PC-9 (cell line): Measurements from ENCODE around the gene CARMIL1. TPM values are rescaled to one million over a fixed set of nuclear protein-coding genes. Genes with fewer than 3 reads are reported as not detected.
"Not testable (repeated sequence)": the region's sequence is repeated elsewhere in the genome, so short reads cannot be mapped to it uniquely, and the experiment has no call there.

Experiments
- BruUV-seq: library from RNA; stranded (reverse); fragments of 400-500 nt; replicated peaks from 2 replicates; lab custom pipeline; 2021; lab: Mats Ljungman, UMichigan
- CTCF ChIA-PET: fragments of 300-600 bp; sonication (Branson Sonifier 250); formaldehyde crosslinking; loops from one replicate; lab custom pipeline; 2022; ENCODE audit warnings: antibody characterized with exemption; lab: Charles Lee
- POLR2A ChIA-PET: fragments of 300-600 bp; sonication (Branson Sonifier 250); formaldehyde crosslinking; loops from one replicate; lab custom pipeline; 2022; ENCODE audit warnings: antibody characterized with exemption; ENCODE audit not compliant: unreplicated experiment; lab: Charles Lee
- DNase-seq, 2 experiments: peaks; one replicate each; pipeline versions ENCODE4 v3.0.0 to v3.0.0-alpha.2; 2015 to 2022; ENCODE audit warnings: mixed read lengths in 1 of 2
- H2AFZ ChIP-seq: fragments of 200-600 bp; sonication (generic); 2 replicates; pipeline ENCODE4 v1.8.1; 2017; ENCODE audit warnings: antibody characterized with exemption
- H3F3A ChIP-seq: fragments of 200-600 bp; sonication (generic); 2 replicates; pipeline ENCODE4 v1.8.1; 2017; ENCODE audit warnings: antibody characterized with exemption, mild to moderate bottlenecking, low read depth; ENCODE audit not compliant: insufficient read depth
- H3K27ac ChIP-seq: fragments of 200-600 bp; sonication (generic); 2 replicates; pipeline ENCODE4 v1.6.1; 2016; ENCODE audit warnings: mixed run types
- H3K27me3 ChIP-seq: fragments of 200-600 bp; sonication (generic); 2 replicates; pipeline ENCODE4 v1.6.1; 2016; ENCODE audit warnings: low read depth, mixed run types; ENCODE audit not compliant: insufficient read depth
- H3K36me3 ChIP-seq: fragments of 200-600 bp; sonication (generic); 2 replicates; pipeline ENCODE4 v1.6.1; 2016; ENCODE audit warnings: low read depth, mixed run types
- H3K4me1 ChIP-seq: fragments of 200-600 bp; sonication (generic); replicated peaks from 2 replicates; pipeline ENCODE4 v1.6.1; 2016; ENCODE audit warnings: mixed run types; ENCODE audit not compliant: insufficient read depth
- H3K4me2 ChIP-seq: fragments of 200-600 bp; sonication (generic); 2 replicates; pipeline ENCODE4 v1.6.1; 2017; ENCODE audit warnings: mixed run types
- H3K4me3 ChIP-seq: fragments of 200-600 bp; sonication (generic); 2 replicates; pipeline ENCODE4 v1.6.1; 2016; ENCODE audit warnings: mixed run types
- H3K79me2 ChIP-seq: fragments of 200-600 bp; sonication (generic); 2 replicates; pipeline ENCODE4 v1.6.1; 2017; ENCODE audit warnings: low read depth, mixed run types
- H3K9me2 ChIP-seq: fragments of 200-600 bp; sonication (generic); 2 replicates; pipeline ENCODE4 v1.8.1; 2017; ENCODE audit warnings: mild to moderate bottlenecking; ENCODE audit not compliant: insufficient read depth
- H3K9me3 ChIP-seq: fragments of 200-600 bp; sonication (generic); 2 replicates; pipeline ENCODE4 v1.8.1; 2016; ENCODE audit warnings: low read depth; ENCODE audit not compliant: insufficient read depth
- H4K20me1 ChIP-seq: fragments of 200-600 bp; sonication (generic); 2 replicates; pipeline ENCODE4 v1.8.1; 2017; ENCODE audit not compliant: insufficient read depth
- EZH2 ChIP-seq: fragments of 200-600 bp; sonication (generic); IDR thresholded peaks from 2 replicates; pipeline ENCODE4 v1.8.0; 2017; ENCODE audit warnings: antibody characterized with exemption, low read depth
- intact Hi-C: fragments of 100-400 bp; cut with micrococcal nuclease; formaldehyde crosslinking; loops from one replicate; pipeline ENCODE4 v1.10.0; 2022; ENCODE audit not compliant: unreplicated experiment
- total RNA-seq: library from RNA; stranded (reverse); gene quantifications from 2 replicates; pipeline ENCODE4 v1.2.3, GENCODE V29; 2021
- TF ChIP-seq, protein P1 (sequence below): fragments of 200-600 bp; sonication (generic); conservative IDR thresholded peaks from 2 replicates; pipeline ENCODE4 v1.6.1; 2017; ENCODE audit warnings: mixed run types, antibody characterized with exemption, mild to moderate bottlenecking, moderate library complexity

The CARMIL1 gene
- total RNA-seq, 1 experiment from 2014 or later, result 33.1 TPM

DNA sequence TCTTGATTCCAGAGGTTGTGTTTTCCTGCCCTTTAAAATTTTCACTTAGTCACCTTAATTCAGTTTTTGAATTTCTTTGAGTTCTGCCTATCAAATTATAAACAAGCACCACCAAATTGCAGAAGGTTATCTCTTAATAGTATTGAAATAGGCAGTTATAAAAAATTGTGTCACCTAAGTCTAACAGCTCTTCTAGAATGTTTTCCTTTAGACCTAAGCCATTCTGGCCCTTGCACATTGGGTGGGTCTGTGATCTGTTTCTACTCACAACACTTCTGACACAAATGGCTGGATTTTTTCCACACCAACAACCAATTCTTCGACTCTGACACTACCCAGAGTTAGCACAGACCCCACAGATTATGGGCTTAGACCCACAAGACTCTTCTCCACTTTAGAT is 101.9 kb downstream of the CARMIL1 start:
- H3K36me3 ChIP-seq, result no peaks in the 10 kb centered on the region
- H3K9me2 ChIP-seq, result 0 out of 2 replicates have a peak, but pooled peaks cover 3% of the 10 kb centered on the region
- DNase-seq, result no peak
- intact Hi-C loops, result no loop called here
- no peak for TF ChIP-seq EZH2
- TF ChIP-seq, protein P1, sequence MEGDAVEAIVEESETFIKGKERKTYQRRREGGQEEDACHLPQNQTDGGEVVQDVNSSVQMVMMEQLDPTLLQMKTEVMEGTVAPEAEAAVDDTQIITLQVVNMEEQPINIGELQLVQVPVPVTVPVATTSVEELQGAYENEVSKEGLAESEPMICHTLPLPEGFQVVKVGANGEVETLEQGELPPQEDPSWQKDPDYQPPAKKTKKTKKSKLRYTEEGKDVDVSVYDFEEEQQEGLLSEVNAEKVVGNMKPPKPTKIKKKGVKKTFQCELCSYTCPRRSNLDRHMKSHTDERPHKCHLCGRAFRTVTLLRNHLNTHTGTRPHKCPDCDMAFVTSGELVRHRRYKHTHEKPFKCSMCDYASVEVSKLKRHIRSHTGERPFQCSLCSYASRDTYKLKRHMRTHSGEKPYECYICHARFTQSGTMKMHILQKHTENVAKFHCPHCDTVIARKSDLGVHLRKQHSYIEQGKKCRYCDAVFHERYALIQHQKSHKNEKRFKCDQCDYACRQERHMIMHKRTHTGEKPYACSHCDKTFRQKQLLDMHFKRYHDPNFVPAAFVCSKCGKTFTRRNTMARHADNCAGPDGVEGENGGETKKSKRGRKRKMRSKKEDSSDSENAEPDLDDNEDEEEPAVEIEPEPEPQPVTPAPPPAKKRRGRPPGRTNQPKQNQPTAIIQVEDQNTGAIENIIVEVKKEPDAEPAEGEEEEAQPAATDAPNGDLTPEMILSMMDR, result no peak
- H3K79me2 ChIP-seq, result peaks cover 17% of the 10 kb centered on the region
- H2AFZ ChIP-seq, result no peak overlapping the region
- no peak overlapping the region for H3K4me2 ChIP-seq
- no peaks in the 10 kb centered on the region for H4K20me1 ChIP-seq
- H3K27me3 ChIP-seq, result no peaks in the 10 kb centered on the region
- POLR2A ChIA-PET, result no interaction called here
- CTCF ChIA-PET, result no interaction called here
- H3K4me3 ChIP-seq, result no peak overlapping the region
- H3K9me3 ChIP-seq, result no peaks in the 10 kb centered on the region; the same call in 1 of the 2 replicates
- no peaks in the 10 kb centered on the region for H3K4me1 ChIP-seq
- no peak overlapping the region for H3K27ac ChIP-seq
- H3F3A ChIP-seq, result no peaks in the 10 kb centered on the region
- no TSS peak for BruUV-seq

GRCh38 chr6:25382476-25382875 is 103.3 kb downstream of the CARMIL1 start:
- H3F3A ChIP-seq, H3K4me2 ChIP-seq, H3K9me3 ChIP-seq, H3K4me1 ChIP-seq, H3K36me3 ChIP-seq, BruUV-seq, H3K27me3 ChIP-seq, POLR2A ChIA-PET, CTCF ChIA-PET, DNase-seq, H2AFZ ChIP-seq, H3K4me3 ChIP-seq, H3K9me2 ChIP-seq, H4K20me1 ChIP-seq, intact Hi-C loops, H3K79me2 ChIP-seq, H3K27ac ChIP-seq: not testable (repeated sequence)

DNA sequence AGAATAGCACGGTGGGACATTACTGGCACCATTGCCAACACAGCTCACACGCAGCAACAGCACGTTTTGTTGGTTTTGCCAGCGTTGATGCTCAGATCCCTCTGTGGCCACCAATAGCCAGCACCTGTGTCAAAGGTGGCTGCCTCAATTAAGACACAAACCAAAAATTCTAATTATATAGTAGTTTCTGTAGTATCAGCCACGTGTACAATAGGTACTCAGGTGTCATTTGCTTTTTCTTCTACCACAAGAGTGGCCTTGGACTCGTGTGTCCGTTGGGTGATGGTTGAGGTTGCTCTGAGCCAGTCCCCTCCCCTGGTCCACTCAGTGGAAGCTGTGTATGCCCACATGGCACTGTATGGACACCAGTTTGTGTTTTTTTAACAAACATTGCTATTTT is 105.1 kb downstream of the CARMIL1 start:
- no peaks in the 10 kb centered on the region for H4K20me1 ChIP-seq
- H3K36me3 ChIP-seq, result no peaks in the 10 kb centered on the region
- H3K4me3 ChIP-seq, result no peak overlapping the region
- TF ChIP-seq, protein P1, result no peak
- no peak for TF ChIP-seq EZH2
- no peaks in the 10 kb centered on the region for H3F3A ChIP-seq
- no peak for DNase-seq
- CTCF ChIA-PET, result no interaction called here
- H3K27me3 ChIP-seq, result no peaks in the 10 kb centered on the region
- H3K4me2 ChIP-seq, result no peak overlapping the region
- no peak overlapping the region for H3K27ac ChIP-seq
- peaks cover 15% of the 10 kb centered on the region for H3K79me2 ChIP-seq
- no peak overlapping the region for H2AFZ ChIP-seq
- no peaks in the 10 kb centered on the region for H3K4me1 ChIP-seq
- no TSS peak for BruUV-seq
- H3K9me3 ChIP-seq, result no peaks in the 10 kb centered on the region; the same call in 1 of the 2 replicates
- intact Hi-C loops, result no loop called here
- H3K9me2 ChIP-seq, result 0 out of 2 replicates have a peak, but pooled peaks cover 3% of the 10 kb centered on the region
- POLR2A ChIA-PET, result no interaction called here

GRCh38 chr6:25384967-25385366 is 105.8 kb downstream of the CARMIL1 start:
- Histone ChIP-seq H3K4me1 (no peaks in the 10 kb centered on the region), H3F3A (no peaks in the 10 kb centered on the region), H3K27ac (no peak overlapping the region), H3K27me3 (no peaks in the 10 kb centered on the region), H2AFZ (no peak overlapping the region), H3K4me3 (no peak overlapping the region), H4K20me1 (no peaks in the 10 kb centered on the region; the same call in 1 of the 2 replicates), H3K4me2 (no peak overlapping the region), H3K9me2 (0 out of 2 replicates have a peak, but pooled peaks cover 3% of the 10 kb centered on the region), H3K9me3 (no peaks in the 10 kb centered on the region), H3K36me3 (no peaks in the 10 kb centered on the region), H3K79me2 (peaks cover 9% of the 10 kb centered on the region)
- intact Hi-C loops, result no loop called here
- BruUV-seq, result no TSS peak
- TF ChIP-seq EZH2, result no peak
- TF ChIP-seq, protein P1, result no peak
- ChIA-PET POLR2A (no interaction called here), CTCF (no interaction called here)
- DNase-seq, result no peak
